Activated T-helper 17 cell treated with anti-CD3 and anti-CD28 coated beads, Interleukin-2, amount 50 U/mL, for 72 hours (primary cell): Measurements from ENCODE around the gene MORN2. TPM values are rescaled to one million over a fixed set of nuclear protein-coding genes. Genes with fewer than 3 reads are reported as not detected.

Experiments
- ATAC-seq: fragments of 150-1000 bp; cut with Tn5 transposase; replicated peaks from 2 replicates; pipeline ENCODE4 v1.10.0; 2021; ENCODE audit warnings: mild to moderate bottlenecking, moderate library complexity
- H3K27ac Mint-ChIP-seq: one replicate; pipeline ENCODE4 v1.8.0; 2022; ENCODE audit warnings: mixed read lengths
- H3K27me3 Mint-ChIP-seq: one replicate; pipeline ENCODE4 v1.8.0; 2022; ENCODE audit warnings: mixed read lengths
- H3K36me3 Mint-ChIP-seq: one replicate; pipeline ENCODE4 v1.8.0; 2022; ENCODE audit warnings: low read depth, mild to moderate bottlenecking, mixed read lengths
- H3K4me1 Mint-ChIP-seq: one replicate; pipeline ENCODE4 v1.8.0; 2022; ENCODE audit warnings: mixed read lengths
- H3K4me3 Mint-ChIP-seq: one replicate; pipeline ENCODE4 v1.8.0; 2022; ENCODE audit warnings: mild to moderate bottlenecking, mixed read lengths
- H3K9me3 Mint-ChIP-seq: one replicate; pipeline ENCODE4 v1.8.0; 2022; ENCODE audit warnings: mixed read lengths
- total RNA-seq, 2 donors: library from RNA; stranded (reverse); gene quantifications; one replicate each; pipeline ENCODE4 v1.2.3, GENCODE V29; 2022

The MORN2 gene
- total RNA-seq, 2 donors from 2014 or later: 4.5 to 8.2 TPM

DNA sequence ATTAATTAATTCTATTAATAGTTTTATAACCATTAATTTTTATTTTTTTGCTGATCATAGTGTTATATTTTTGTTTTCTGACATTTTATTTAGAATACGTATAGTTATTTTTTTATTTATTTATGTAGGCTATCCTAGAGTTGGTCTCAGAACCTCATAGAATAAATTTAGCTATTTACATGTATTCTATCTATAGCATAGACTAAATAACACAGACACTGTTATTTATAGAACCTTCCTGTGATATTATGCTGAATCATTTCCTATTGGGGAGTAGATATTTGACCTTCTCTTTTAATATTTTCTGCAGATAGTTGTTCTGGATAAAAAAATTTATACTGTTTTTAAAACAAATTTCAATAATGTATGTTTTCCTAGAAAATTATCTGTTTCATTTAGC lies 34.1 kb downstream of the MORN2 start:
- Mint-ChIP-seq H3K4me1 (peaks cover 25% of the 10 kb centered on the region), H3K36me3 (no peaks in the 10 kb centered on the region)
- no peak for ATAC-seq

DNA sequence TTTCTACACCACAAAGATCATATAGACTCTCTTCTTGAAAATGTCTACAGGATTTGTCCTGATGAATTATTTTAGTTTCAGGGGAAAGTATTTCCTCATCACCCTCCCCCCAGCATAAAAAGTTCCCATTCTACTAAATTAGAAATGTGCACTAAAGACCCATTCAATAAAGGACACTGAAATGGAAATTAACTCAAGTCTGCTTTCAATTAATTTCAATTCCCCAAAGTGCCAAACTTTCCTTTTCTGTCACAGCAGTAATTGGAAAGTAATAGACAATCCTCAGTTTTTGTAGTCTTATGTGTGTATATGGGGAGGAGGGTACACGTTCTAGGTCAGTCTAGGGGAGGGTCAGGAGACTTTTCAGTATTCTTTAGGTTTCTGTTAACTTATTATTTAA lies 35.4 kb downstream of the MORN2 start:
- no peak for ATAC-seq
- H3K27me3 Mint-ChIP-seq: no peaks in the 10 kb centered on the region
- no peaks in the 10 kb centered on the region for H3K9me3 Mint-ChIP-seq
- H3K36me3 Mint-ChIP-seq: no peaks in the 10 kb centered on the region
- H3K27ac Mint-ChIP-seq: peak overlapping the region; percentile 4
- H3K4me1 Mint-ChIP-seq: peaks cover 25% of the 10 kb centered on the region
- H3K4me3 Mint-ChIP-seq: no peak overlapping the region

More for the DNA sequence above, 34.1 kb downstream of the MORN2 start:
- H3K27ac Mint-ChIP-seq: no peak overlapping the region
- H3K27me3 Mint-ChIP-seq: no peaks in the 10 kb centered on the region
- H3K9me3 Mint-ChIP-seq: no peaks in the 10 kb centered on the region
- no peak overlapping the region for H3K4me3 Mint-ChIP-seq

DNA sequence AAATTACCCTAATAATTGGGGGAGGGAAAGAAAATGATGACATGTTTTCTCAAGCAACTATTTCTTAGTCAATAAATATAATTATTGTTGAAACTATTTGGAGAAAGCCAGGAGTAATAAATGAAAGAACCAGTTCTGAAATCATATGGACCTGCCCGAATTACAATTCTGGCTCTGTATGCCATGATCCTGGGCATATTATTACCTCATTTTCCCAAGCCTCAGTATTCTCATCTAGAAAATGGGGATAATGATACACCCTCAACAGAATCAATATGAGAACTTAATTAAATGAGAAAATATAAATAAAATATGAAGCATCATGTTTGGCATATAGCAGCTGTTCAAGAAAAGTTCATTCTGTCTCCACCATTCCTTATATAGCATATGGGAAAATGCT lies 36.8 kb downstream of the MORN2 start:
- ATAC-seq: no peak
- H3K36me3 Mint-ChIP-seq: no peaks in the 10 kb centered on the region
- no peak overlapping the region for H3K4me3 Mint-ChIP-seq
- no peaks in the 10 kb centered on the region for H3K27me3 Mint-ChIP-seq
- no peak overlapping the region for H3K27ac Mint-ChIP-seq
- peaks cover 14% of the 10 kb centered on the region for H3K4me1 Mint-ChIP-seq
- H3K9me3 Mint-ChIP-seq: no peaks in the 10 kb centered on the region

DNA sequence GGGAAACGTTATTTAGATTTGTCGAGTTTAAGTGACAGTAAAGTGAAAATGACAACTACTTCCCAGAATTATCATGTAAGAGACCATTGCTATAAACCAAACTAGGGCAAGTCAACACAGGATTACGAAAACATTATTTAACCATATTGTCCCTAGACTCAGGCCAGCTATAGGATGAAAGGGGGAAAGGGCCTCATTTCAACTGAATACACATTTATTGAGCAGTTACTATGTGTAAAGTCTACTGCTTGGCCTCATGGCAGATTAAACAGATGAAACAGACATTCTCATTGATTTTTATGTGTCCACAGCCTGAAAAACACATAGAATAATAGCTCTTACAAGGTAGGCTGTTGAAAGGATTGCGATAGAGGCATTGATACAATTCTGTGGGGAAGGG lies 46.6 kb downstream of the MORN2 start:
- no peak for ATAC-seq
- H3K9me3 Mint-ChIP-seq: no peaks in the 10 kb centered on the region
- no peaks in the 10 kb centered on the region for H3K36me3 Mint-ChIP-seq

DNA sequence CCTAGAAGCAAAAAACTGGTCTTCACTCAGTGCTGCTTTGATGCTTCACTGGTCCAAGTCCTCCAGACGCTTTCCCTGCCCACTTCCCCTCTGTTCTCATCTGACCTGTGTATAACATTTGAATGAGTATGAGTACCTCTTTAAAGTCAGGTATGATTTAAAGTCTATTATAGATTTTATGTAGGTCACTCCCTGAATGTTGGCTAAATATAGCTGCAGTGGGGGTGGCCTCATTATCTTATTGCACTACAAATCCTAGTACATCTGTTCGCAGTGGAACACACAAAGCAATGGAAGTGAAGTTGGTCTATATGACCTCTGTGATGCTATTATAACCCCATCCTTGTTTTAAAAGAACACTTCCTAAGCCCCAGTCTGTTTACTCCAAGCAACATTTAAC lies 47.1 kb downstream of the MORN2 start:
- no peak for ATAC-seq
- Mint-ChIP-seq H3K4me1 (no peaks in the 10 kb centered on the region), H3K4me3 (no peak overlapping the region), H3K27ac (no peak overlapping the region), H3K9me3 (no peaks in the 10 kb centered on the region), H3K36me3 (no peaks in the 10 kb centered on the region), H3K27me3 (no peaks in the 10 kb centered on the region)

More for the DNA sequence above, 46.6 kb downstream of the MORN2 start:
- H3K4me1 Mint-ChIP-seq: no peaks in the 10 kb centered on the region
- no peak overlapping the region for H3K27ac Mint-ChIP-seq
- H3K4me3 Mint-ChIP-seq: no peak overlapping the region
- H3K27me3 Mint-ChIP-seq: no peaks in the 10 kb centered on the region

DNA sequence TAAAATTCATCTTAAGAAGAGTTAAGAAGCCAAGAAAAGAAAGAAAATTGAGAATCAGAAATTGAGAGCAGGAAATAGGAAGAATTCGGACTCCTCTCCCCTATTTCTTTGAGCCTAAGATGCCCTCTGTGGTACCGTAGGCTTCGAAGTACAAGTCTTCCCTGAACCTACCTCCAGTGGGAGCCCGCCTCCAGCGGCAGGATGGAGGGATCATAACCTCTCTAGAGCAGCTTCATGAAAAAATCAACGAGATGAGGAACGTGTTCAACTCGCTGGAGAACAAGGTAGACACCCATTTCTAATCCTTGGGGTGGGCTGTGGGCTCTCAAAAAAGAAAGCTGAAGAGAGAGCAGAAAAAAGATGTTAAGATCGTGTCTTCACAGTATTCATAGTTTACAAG lies 50.2 kb downstream of the MORN2 start:
- Mint-ChIP-seq H3K36me3 (no peaks in the 10 kb centered on the region), H3K4me1 (no peaks in the 10 kb centered on the region), H3K4me3 (no peak overlapping the region), H3K27me3 (no peaks in the 10 kb centered on the region), H3K27ac (no peak overlapping the region), H3K9me3 (no peaks in the 10 kb centered on the region)
- no peak for ATAC-seq

DNA sequence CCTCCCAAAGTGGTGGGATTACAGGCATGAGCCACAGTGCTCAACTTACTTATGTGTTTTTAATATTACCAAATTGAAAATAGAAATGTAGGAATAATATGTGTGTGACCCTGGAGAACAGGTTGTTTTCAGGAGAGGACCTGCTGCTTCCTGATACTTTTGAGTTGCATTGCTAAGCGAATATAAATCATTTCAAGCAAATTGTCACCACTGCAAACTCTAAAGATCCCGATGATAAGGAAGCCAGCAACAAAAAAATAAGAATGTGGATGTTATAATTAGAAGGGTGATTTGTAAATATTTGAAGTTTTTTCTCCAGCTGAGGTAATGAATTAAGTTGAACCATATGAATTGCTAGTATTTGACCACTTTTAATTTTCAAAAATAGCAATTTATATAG lies 54.8 kb downstream of the MORN2 start:
- no peaks in the 10 kb centered on the region for H3K36me3 Mint-ChIP-seq
- ATAC-seq: no peak
- H3K9me3 Mint-ChIP-seq: no peaks in the 10 kb centered on the region
- H3K4me3 Mint-ChIP-seq: no peak overlapping the region
- H3K27me3 Mint-ChIP-seq: peaks cover 1% of the 10 kb centered on the region
- H3K4me1 Mint-ChIP-seq: peaks cover 2% of the 10 kb centered on the region
- H3K27ac Mint-ChIP-seq: no peak overlapping the region

Other genes with a start within 250 kb of the MORN2 start
- gene GALM, start 209.9 kb upstream of the MORN2 start, total RNA-seq: 100 to 1,000 TPM in 1 of 2 donors, 10 to 100 TPM in 1; 85.2 to 123 TPM
- 100 to 1,000 TPM; 199 to 366 TPM for gene SRSF7, start 124.6 kb upstream of the MORN2 start, total RNA-seq
- gene GEMIN6, start 97.8 kb upstream of the MORN2 start, total RNA-seq: 10 to 100 TPM; 18.6 to 28.4 TPM
- gene DHX57, start within 50 bp of the MORN2 start, total RNA-seq: 10 to 100 TPM; 14.0 to 18.6 TPM
- gene ARHGEF33, start 13.9 kb downstream of the MORN2 start, total RNA-seq: under 1 TPM in 1 of 2 donors, not detected in 1; 0.58 TPM
- 100 to 1,000 TPM in 1 of 2 donors, 10 to 100 TPM in 1; 98.7 to 116 TPM for gene SOS1, start 245.1 kb downstream of the MORN2 start, total RNA-seq